B cell (primary cell): ENCODE results near the gene ERG. TPM values are rescaled to one million over a fixed set of nuclear protein-coding genes. Genes with fewer than 3 reads are reported as not detected.

Experiments used
- ATAC-seq: fragments of 200-7000 bp; cut with Tn5 transposase; one replicate; pipeline ENCODE4 v1.10.0; 2021; ENCODE audit warnings: low read depth, mild to moderate bottlenecking, moderate number of reproducible peaks, moderate library complexity
- CTCF ChIA-PET: fragments of 350-600 bp; sonication (Branson Sonifier 250); formaldehyde crosslinking; loops from one replicate; lab custom pipeline; 2021; ENCODE audit warnings: antibody characterized with exemption, inconsistent platforms; lab: Charles Lee
- POLR2A ChIA-PET: fragments of 350-600 bp; sonication (Branson Sonifier 250); formaldehyde crosslinking; loops from one replicate; lab custom pipeline; 2021; ENCODE audit warnings: antibody characterized with exemption; lab: Charles Lee
- DNase-seq: peaks from one replicate; pipeline ENCODE4 v3.0.0; 2013
- H2AFZ ChIP-seq: 2 replicates; pipeline ENCODE4 v1.6.1; 2012; ENCODE audit warnings: mild to moderate bottlenecking, low read depth, low read length; ENCODE audit not compliant: insufficient read depth, poor library complexity, severe bottlenecking
- H3K27ac ChIP-seq, 2 donors: 1 replicate in 1 of 2; 2 replicates in 1 of 2; pipeline ENCODE4 v1.5.1; 2012 to 2013; ENCODE audit warnings: low read length in 2 of 2, mild to moderate bottlenecking in 2 of 2, moderate library complexity in 1 of 2
- H3K27me3 ChIP-seq, 4 experiments: fragments of 200-600 bp in 1 of 4; sonication (generic) in 1 of 4; replicated peaks in 1 of 4; 1 replicate in 2 of 4; 2 replicates in 2 of 4; pipeline versions ENCODE4 v1.6.1 to v1.7.0; 2013 to 2016; ENCODE audit warnings: low read length in 3 of 4, mild to moderate bottlenecking in 2 of 4, mixed read lengths in 1 of 4, moderate library complexity in 1 of 4; ENCODE audit not compliant: insufficient read depth in 4 of 4, control insufficient read depth in 3 of 4; ENCODE audit errors: control extremely low read depth in 1 of 4
- H3K36me3 ChIP-seq, 2 experiments: replicated peaks in 1 of 2; 1 replicate in 1 of 2; 2 replicates in 1 of 2; pipeline versions ENCODE4 v1.6.1 to v1.7.1; 2013; ENCODE audit warnings: low read length in 1 of 2; ENCODE audit not compliant: insufficient read depth in 2 of 2, control insufficient read depth in 1 of 2; ENCODE audit errors: control extremely low read depth in 1 of 2, extremely low read depth in 1 of 2
- H3K4me1 ChIP-seq, 2 donors: fragments of 200-600 bp in 1 of 2; sonication (generic) in 1 of 2; 1 replicate in 1 of 2; 2 replicates in 1 of 2; pipeline versions ENCODE4 v1.5.1 to v1.6.1; 2013 to 2017; ENCODE audit warnings: low read length in 2 of 2; ENCODE audit not compliant: control insufficient read depth in 2 of 2, insufficient read depth in 2 of 2
- H3K4me2 ChIP-seq: replicated peaks from 2 replicates; pipeline ENCODE3; 2012; ENCODE audit warnings: mild to moderate bottlenecking, low read depth, low read length; ENCODE audit not compliant: poor library complexity, severe bottlenecking
- H3K4me3 ChIP-seq, 5 experiments: fragments of 200-600 bp in 1 of 5; sonication (generic) in 1 of 5; 1 replicate in 3 of 5; 2 replicates in 2 of 5; pipeline versions ENCODE4 v1.5.1 to v1.7.0; 2011 to 2016; ENCODE audit warnings: low read length in 4 of 5, mild to moderate bottlenecking in 4 of 5, low read depth in 2 of 5, control low read depth in 1 of 5, moderate library complexity in 1 of 5; ENCODE audit not compliant: insufficient read depth in 1 of 5; ENCODE audit errors: control extremely low read depth in 1 of 5, extremely low read depth in 1 of 5
- H3K79me2 ChIP-seq: fragments of 200-600 bp; sonication (generic); one replicate; pipeline ENCODE4 v1.6.0; 2016; ENCODE audit warnings: low read length; ENCODE audit not compliant: control insufficient read depth, insufficient read depth
- H3K9ac ChIP-seq: fragments of 200-600 bp; sonication (generic); 2 replicates; pipeline ENCODE4 v1.6.1; 2017; ENCODE audit warnings: mild to moderate bottlenecking, low read length, moderate library complexity
- H3K9me3 ChIP-seq, 3 donors: one replicate each; pipeline versions ENCODE4 v1.6.1 to v1.7.1; 2013; ENCODE audit warnings: low read length in 2 of 3; ENCODE audit not compliant: control insufficient read depth in 2 of 3, insufficient read depth in 1 of 3; ENCODE audit errors: control extremely low read depth in 1 of 3
- H4K20me1 ChIP-seq: 2 replicates; pipeline ENCODE4 v1.6.0; 2012; ENCODE audit warnings: mild to moderate bottlenecking, low read length; ENCODE audit not compliant: insufficient read depth, control insufficient read depth, poor library complexity, severe bottlenecking
- H3K27ac Mint-ChIP-seq: one replicate; pipeline ENCODE4 v1.8.0; 2021; ENCODE audit warnings: mixed read lengths
- H3K27me3 Mint-ChIP-seq: one replicate; pipeline ENCODE4 v1.8.0; 2021; ENCODE audit warnings: mixed read lengths
- H3K4me1 Mint-ChIP-seq: one replicate; pipeline ENCODE4 v1.8.0; 2021; ENCODE audit warnings: mixed read lengths
- H3K4me3 Mint-ChIP-seq: one replicate; pipeline ENCODE4 v1.8.0; 2021; ENCODE audit warnings: mixed read lengths
- H3K9me3 Mint-ChIP-seq: one replicate; pipeline ENCODE4 v1.8.0; 2022; ENCODE audit warnings: mixed read lengths; ENCODE audit not compliant: insufficient read depth
- CTCF ChIP-seq: fragments of 200-600 bp; IDR thresholded peaks from one replicate; pipeline ENCODE4 v1.8.0; 2022; ENCODE audit warnings: antibody characterized with exemption, mild to moderate bottlenecking
- EZH2 ChIP-seq: IDR thresholded peaks from 2 replicates; pipeline ENCODE4 v1.6.1; 2012; ENCODE audit warnings: borderline replicate concordance, low read depth, mild to moderate bottlenecking, moderate library complexity, low read length; ENCODE audit not compliant: insufficient read depth, poor library complexity, severe bottlenecking
- WGBS: methylation state at CpG from one replicate; pipeline ENCODE4 v1.1.5; 2013; ENCODE audit warnings: missing lambda C conversion rate; ENCODE audit not compliant: insufficient coverage; 5-methylcytosine and 5-hydroxymethylcytosine counted together
- intact Hi-C: fragments of 100-400 bp; cut with micrococcal nuclease; formaldehyde crosslinking; loops from one replicate; pipeline ENCODE4 v1.10.0; 2022
- polyA plus RNA-seq: library from polyadenylated mRNA; depleted of rRNA; stranded (reverse); fragments of >200 nt; gene quantifications from 2 replicates; pipeline ENCODE4 v1.2.3, GENCODE V29; 2012
- small RNA-seq: library from RNA; depleted of rRNA; stranded (forward); fragments of <200 nt; gene quantifications from one replicate; pipeline ENCODE3, GENCODE V24; 2012; ENCODE audit warnings: low replicate concordance, low read depth; ENCODE audit not compliant: insufficient read length
- total RNA-seq, 2 donors: library from RNA; stranded (reverse); fragments of 120-200 nt in 1 of 2; gene quantifications; 1 replicate in 1 of 2; 2 replicates in 1 of 2; pipeline versions ENCODE4 v1.2.3 to v1.2.4, GENCODE V29; 2013 to 2022

The ERG gene
- total and polyA plus RNA-seq, 2 donors (not counting 1 experiment from before 2014, with no cell fraction given), result 0.17 TPM; not detected in 1

DNA sequence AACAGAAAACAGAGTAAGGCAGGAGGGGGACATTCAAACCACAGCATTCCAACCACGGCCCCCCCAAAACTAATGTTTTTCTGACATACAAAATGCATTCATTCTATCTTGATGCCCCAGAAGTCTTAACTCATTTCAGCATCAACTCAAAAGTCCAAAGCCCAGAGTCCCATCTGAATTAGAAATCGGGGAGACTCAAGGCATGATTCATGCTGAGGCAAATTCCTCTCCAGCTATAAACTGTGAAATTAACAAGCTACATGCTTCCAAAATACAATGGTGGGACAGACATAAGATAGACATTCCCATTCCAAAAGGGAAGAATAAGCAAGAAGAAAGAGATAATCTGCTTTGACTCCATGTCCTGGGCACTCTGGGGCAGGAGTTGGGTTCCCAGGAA is 167.6 kb downstream of the ERG start:
- CTCF ChIA-PET, result no interaction called here
- Histone ChIP-seq H3K27me3 (no peaks in the 10 kb centered on the region), H3K4me3 (no peak overlapping the region), H3K4me2 (no peak overlapping the region), H3K9me3 (no peaks in the 10 kb centered on the region), H3K79me2 (no peaks in the 10 kb centered on the region), H3K36me3 (no peaks in the 10 kb centered on the region), H4K20me1 (no peaks in the 10 kb centered on the region), H2AFZ (no peak overlapping the region), H3K4me1 (no peaks in the 10 kb centered on the region), H3K27ac (no peak overlapping the region), H3K9ac (no peak overlapping the region)
- no peaks in the 10 kb centered on the region for H3K4me1 Mint-ChIP-seq
- ATAC-seq, result no peak
- intact Hi-C loops, result no loop called here
- no peaks in the 10 kb centered on the region for H3K9me3 Mint-ChIP-seq
- H3K4me3 Mint-ChIP-seq, result no peak overlapping the region
- no peak for TF ChIP-seq CTCF
- no peak for TF ChIP-seq EZH2
- H3K27ac Mint-ChIP-seq, result no peak overlapping the region
- DNase-seq, result no peak
- POLR2A ChIA-PET, result no interaction called here
- WGBS, result 95% methylated on average over 2 of the region's 2 CpGs
- no peaks in the 10 kb centered on the region for H3K27me3 Mint-ChIP-seq

Small RNA genes lying within 50 kb of the gene (small RNA-seq; reads per million reads assigned to genes)
- gene SNRPGP13, result not detected

Other genes with a start within 250 kb of the ERG start
- gene KCNJ15, start 241.5 kb downstream of the ERG start, total RNA-seq, result not detected in 2 replicates
- 0.04 TPM in 1 of 2 replicates, not detected in the other for gene KCNJ15, start 241.5 kb downstream of the ERG start, polyA plus RNA-seq